ENCODE data around the gene LRRC75A.

- TF ChIP-seq CTCF (IDR thresholded peaks at IDR 0.05) (no peak), POLR2A (IDR thresholded peaks at IDR 0.05) (no peak)
Measured at GRCh38 chr17:16519021-16519420, 27.0 kb upstream of the LRRC75A start.

Measured in thyroid gland (tissue), 4 donors.